ENCODE results near the gene PTPRM. TPM values are rescaled to one million over a fixed set of nuclear protein-coding genes. Genes with fewer than 3 reads are reported as not detected.

The PTPRM gene
- total RNA-seq, 1 donor from 2014 or later: 63.2 TPM

- no peak for DNase-seq (ENCODE audit: low read depth)
- no peak overlapping the region for H3K4me3 ChIP-seq (ENCODE audit: low read depth, low read length)
- no peak for TF ChIP-seq CTCF (conservative IDR thresholded peaks at IDR 0.05; ENCODE audit: low read depth, low read length)
Measured at GRCh38 chr18:7609617-7610016, 42.5 kb downstream of the PTPRM start.

- H3K4me3 ChIP-seq (ENCODE audit: low read depth, low read length): no peak overlapping the region
- TF ChIP-seq CTCF (conservative IDR thresholded peaks at IDR 0.05; ENCODE audit: low read depth, low read length): no peak
- no peak for DNase-seq (ENCODE audit: low read depth)
Measured at GRCh38 chr18:7614042-7614441, 46.9 kb downstream of the PTPRM start.

- DNase-seq (ENCODE audit: low read depth): no peak
- H3K4me3 ChIP-seq (ENCODE audit: low read depth, low read length): no peak overlapping the region
- TF ChIP-seq CTCF (conservative IDR thresholded peaks at IDR 0.05; ENCODE audit: low read depth, low read length): no peak
Measured at GRCh38 chr18:7615840-7616239, 48.7 kb downstream of the PTPRM start.

GRCh38 chr18:7616661-7617060 is 49.5 kb downstream of the PTPRM start:
- DNase-seq (ENCODE audit: low read depth): no peak
- no peak overlapping the region for H3K4me3 ChIP-seq (ENCODE audit: low read depth, low read length)

GRCh38 chr18:7617738-7618422 is 50.8 kb downstream of the PTPRM start:
- DNase-seq (ENCODE audit: low read depth): peak; percentile 78
- peak overlapping the region; percentile 40 for H3K4me3 ChIP-seq (ENCODE audit: low read depth, low read length)

More at GRCh38 chr18:7616661-7617060, 49.5 kb downstream of the PTPRM start:
- no peak for TF ChIP-seq CTCF (conservative IDR thresholded peaks at IDR 0.05; ENCODE audit: low read depth, low read length)

GRCh38 chr18:7618891-7619442 is 51.9 kb downstream of the PTPRM start:
- peak overlapping the region; percentile 40 for H3K4me3 ChIP-seq (ENCODE audit: low read depth, low read length)
- no peak for TF ChIP-seq CTCF (conservative IDR thresholded peaks at IDR 0.05; ENCODE audit: low read depth, low read length)
- DNase-seq (ENCODE audit: low read depth): no peak

More at GRCh38 chr18:7617738-7618422, 50.8 kb downstream of the PTPRM start:
- TF ChIP-seq CTCF (conservative IDR thresholded peaks at IDR 0.05; ENCODE audit: low read depth, low read length): no peak

- no peak for TF ChIP-seq CTCF (conservative IDR thresholded peaks at IDR 0.05; ENCODE audit: low read depth, low read length)
- no peak overlapping the region for H3K4me3 ChIP-seq (ENCODE audit: low read depth, low read length)
- no peak for DNase-seq (ENCODE audit: low read depth)
Measured at GRCh38 chr18:7619676-7620075, 52.6 kb downstream of the PTPRM start.
